ENCODE results near the gene THAP9.
A peak's percentile ranks its signal among the peaks of the same experiment; 100 is the strongest.

The THAP9 gene

GRCh38 chr4:82896755-82897154, 3.8 kb upstream of the THAP9 start:
- no peak overlapping the region for H3K14ac ChIP-seq (ENCODE audit: low read length in 2 of 2)
- H3K4me1 ChIP-seq (ENCODE audit: control insufficient read depth, insufficient read depth, low read depth, low read length) = no peaks in the 10 kb centered on the region
- no peak overlapping the region for H2BK5ac ChIP-seq (ENCODE audit: low read depth, low read length, poor library complexity, severe bottlenecking)
- H4K91ac ChIP-seq (ENCODE audit: low read length) = no peak overlapping the region
- no peaks in the 10 kb centered on the region for H3K9me3 ChIP-seq (ENCODE audit: control insufficient read depth, low read length)
- no peak overlapping the region for H3K23ac ChIP-seq (ENCODE audit: low read length in 2 of 2)
- peak overlapping the region in 1 of 2 experiments; percentile 96 for H3K4me3 ChIP-seq (ENCODE audit: insufficient read depth in 1 of 2, low read depth in 1 of 2, low read length in 2 of 2)
- H3K27me3 ChIP-seq (ENCODE audit: control insufficient read depth in 1 of 2, insufficient read depth in 1 of 2, low read length in 2 of 2) = no peaks in the 10 kb centered on the region
- H3K79me1 ChIP-seq (replicated peaks; ENCODE audit: low read length, poor library complexity, severe bottlenecking) = peaks cover 5% of the 10 kb centered on the region
- H3K4ac ChIP-seq (ENCODE audit: low read depth in 1 of 2, low read length in 2 of 2) = no peak overlapping the region
- no peak overlapping the region for H2BK12ac ChIP-seq (ENCODE audit: low read length in 2 of 2)
- peak overlapping the region; percentile 93 for H3K9ac ChIP-seq (ENCODE audit: low read length)
- no peak overlapping the region for H3K27ac ChIP-seq (ENCODE audit: low read length, poor library complexity, severe bottlenecking)
- H2BK15ac ChIP-seq (ENCODE audit: low read depth, poor library complexity, severe bottlenecking) = no peak overlapping the region
- DNase-seq = no peak
- H2BK120ac ChIP-seq (ENCODE audit: low read depth, low read length) = no peak overlapping the region
- no peak overlapping the region for H4K8ac ChIP-seq (ENCODE audit: low read length)
- H2AFZ ChIP-seq (ENCODE audit: low read depth, low read length) = no peak overlapping the region
- H3K18ac ChIP-seq (ENCODE audit: low read depth in 1 of 2, low read length in 2 of 2) = no peak overlapping the region
- peaks cover 6 to 43% of the 10 kb centered on the region in 2 experiments for H3K36me3 ChIP-seq (ENCODE audit: control insufficient read depth in 1 of 2, insufficient read depth in 2 of 2, low read depth in 1 of 2, low read length in 2 of 2)
- H3K4me2 ChIP-seq (ENCODE audit: low read length, poor library complexity, severe bottlenecking) = no peak overlapping the region
- H2AK5ac ChIP-seq (ENCODE audit: low read length, severe bottlenecking) = no peak overlapping the region
- 98% methylated on average over 1 of the region's 1 CpG for WGBS

GRCh38 chr4:82898322-82899243, 2.0 kb upstream of the THAP9 start:
- Histone ChIP-seq H2BK12ac (ENCODE audit: low read length in 2 of 2) (no peak overlapping the region), H4K8ac (ENCODE audit: low read length) (no peak overlapping the region), H4K91ac (ENCODE audit: low read length) (no peak overlapping the region), H3K79me1 (replicated peaks; ENCODE audit: low read length, poor library complexity, severe bottlenecking) (peaks cover 6% of the 10 kb centered on the region), H3K4me2 (ENCODE audit: low read length, poor library complexity, severe bottlenecking) (peak overlapping the region; percentile 51), H3K9me3 (ENCODE audit: control insufficient read depth, low read length) (no peaks in the 10 kb centered on the region), H2AK5ac (ENCODE audit: low read length, severe bottlenecking) (no peak overlapping the region), H3K9ac (ENCODE audit: low read length) (peak overlapping the region; percentile 93), H3K27me3 (ENCODE audit: control insufficient read depth in 1 of 2, insufficient read depth in 1 of 2, low read length in 2 of 2) (no peaks in the 10 kb centered on the region), H3K4me3 (ENCODE audit: insufficient read depth in 1 of 2, low read depth in 1 of 2, low read length in 2 of 2) (peak overlapping the region in 1 of 2 experiments; percentile 96), H3K4ac (ENCODE audit: low read depth in 1 of 2, low read length in 2 of 2) (no peak overlapping the region), H2AFZ (ENCODE audit: low read depth, low read length) (no peak overlapping the region), H2BK15ac (ENCODE audit: low read depth, poor library complexity, severe bottlenecking) (no peak overlapping the region), H3K36me3 (ENCODE audit: control insufficient read depth in 1 of 2, insufficient read depth in 2 of 2, low read depth in 1 of 2, low read length in 2 of 2) (peaks cover 3 to 35% of the 10 kb centered on the region in 2 experiments), H3K14ac (ENCODE audit: low read length in 2 of 2) (no peak overlapping the region), H2BK120ac (ENCODE audit: low read depth, low read length) (no peak overlapping the region), H2BK5ac (ENCODE audit: low read depth, low read length, poor library complexity, severe bottlenecking) (no peak overlapping the region), H3K23ac (ENCODE audit: low read length in 2 of 2) (no peak overlapping the region), H3K27ac (ENCODE audit: low read length, poor library complexity, severe bottlenecking) (peak overlapping the region; percentile 35), H3K18ac (ENCODE audit: low read depth in 1 of 2, low read length in 2 of 2) (no peak overlapping the region), H3K4me1 (ENCODE audit: control insufficient read depth, insufficient read depth, low read depth, low read length) (no peaks in the 10 kb centered on the region)
- 0% methylated on average over 1 of the region's 7 CpGs for WGBS
- peak; percentile 92 for DNase-seq

- peaks cover 3 to 26% of the 10 kb centered on the region in 2 experiments for H3K36me3 ChIP-seq (ENCODE audit: control insufficient read depth in 1 of 2, insufficient read depth in 2 of 2, low read depth in 1 of 2, low read length in 2 of 2)
- peak; percentile 37 for DNase-seq
- peak overlapping the region; percentile 65 to 96 for H3K4me3 ChIP-seq (ENCODE audit: insufficient read depth in 1 of 2, low read depth in 1 of 2, low read length in 2 of 2)
- peaks cover 6% of the 10 kb centered on the region for H3K79me1 ChIP-seq (replicated peaks; ENCODE audit: low read length, poor library complexity, severe bottlenecking)
- peak overlapping the region; percentile 93 for H3K9ac ChIP-seq (ENCODE audit: low read length)
- H3K14ac ChIP-seq (ENCODE audit: low read length in 2 of 2) = no peak overlapping the region
- peak overlapping the region; percentile 36 for H2BK5ac ChIP-seq (ENCODE audit: low read depth, low read length, poor library complexity, severe bottlenecking)
- no peaks in the 10 kb centered on the region for H3K9me3 ChIP-seq (ENCODE audit: control insufficient read depth, low read length)
- H2BK120ac ChIP-seq (ENCODE audit: low read depth, low read length) = no peak overlapping the region
- H3K23ac ChIP-seq (ENCODE audit: low read length in 2 of 2) = no peak overlapping the region
- peak overlapping the region; percentile 90 for H3K27ac ChIP-seq (ENCODE audit: low read length, poor library complexity, severe bottlenecking)
- peak overlapping the region in 1 of 2 experiments; percentile 45 for H3K18ac ChIP-seq (ENCODE audit: low read depth in 1 of 2, low read length in 2 of 2)
- peak overlapping the region in 1 of 2 experiments; percentile 35 for H3K4ac ChIP-seq (ENCODE audit: low read depth in 1 of 2, low read length in 2 of 2)
- 3% methylated on average over 4 of the region's 4 CpGs for WGBS
- no peaks in the 10 kb centered on the region for H3K27me3 ChIP-seq (ENCODE audit: control insufficient read depth in 1 of 2, insufficient read depth in 1 of 2, low read length in 2 of 2)
- H2AFZ ChIP-seq (ENCODE audit: low read depth, low read length) = no peak overlapping the region
- H2AK5ac ChIP-seq (ENCODE audit: low read length, severe bottlenecking) = no peak overlapping the region
- no peak overlapping the region for H4K8ac ChIP-seq (ENCODE audit: low read length)
- H2BK12ac ChIP-seq (ENCODE audit: low read length in 2 of 2) = no peak overlapping the region
- H4K91ac ChIP-seq (ENCODE audit: low read length) = no peak overlapping the region
- H3K4me2 ChIP-seq (ENCODE audit: low read length, poor library complexity, severe bottlenecking) = peak overlapping the region; percentile 82
- no peaks in the 10 kb centered on the region for H3K4me1 ChIP-seq (ENCODE audit: control insufficient read depth, insufficient read depth, low read depth, low read length)
- no peak overlapping the region for H2BK15ac ChIP-seq (ENCODE audit: low read depth, poor library complexity, severe bottlenecking)
These were observed 1.0 kb upstream of the THAP9 start for GRCh38 chr4:82899374-82900065.

- Histone ChIP-seq H3K9me3 (ENCODE audit: control insufficient read depth, low read length) (no peaks in the 10 kb centered on the region), H2BK12ac (ENCODE audit: low read length in 2 of 2) (no peak overlapping the region), H3K18ac (ENCODE audit: low read depth in 1 of 2, low read length in 2 of 2) (peak overlapping the region; percentile 45 to 74), H2AFZ (ENCODE audit: low read depth, low read length) (peak overlapping the region; percentile 76), H4K91ac (ENCODE audit: low read length) (no peak overlapping the region), H3K4me1 (ENCODE audit: control insufficient read depth, insufficient read depth, low read depth, low read length) (no peaks in the 10 kb centered on the region), H2BK15ac (ENCODE audit: low read depth, poor library complexity, severe bottlenecking) (no peak overlapping the region), H3K14ac (ENCODE audit: low read length in 2 of 2) (no peak overlapping the region), H3K27me3 (ENCODE audit: control insufficient read depth in 1 of 2, insufficient read depth in 1 of 2, low read length in 2 of 2) (no peaks in the 10 kb centered on the region), H3K4me2 (ENCODE audit: low read length, poor library complexity, severe bottlenecking) (peak overlapping the region; percentile 82), H2AK5ac (ENCODE audit: low read length, severe bottlenecking) (no peak overlapping the region), H3K36me3 (ENCODE audit: control insufficient read depth in 1 of 2, insufficient read depth in 2 of 2, low read depth in 1 of 2, low read length in 2 of 2) (peaks cover 3 to 21% of the 10 kb centered on the region in 2 experiments), H2BK5ac (ENCODE audit: low read depth, low read length, poor library complexity, severe bottlenecking) (peak overlapping the region; percentile 36), H3K79me1 (replicated peaks; ENCODE audit: low read length, poor library complexity, severe bottlenecking) (peaks cover 6% of the 10 kb centered on the region), H4K8ac (ENCODE audit: low read length) (no peak overlapping the region), H3K9ac (ENCODE audit: low read length) (peak overlapping the region; percentile 93), H3K4ac (ENCODE audit: low read depth in 1 of 2, low read length in 2 of 2) (peak overlapping the region; percentile 33 to 35), H3K27ac (ENCODE audit: low read length, poor library complexity, severe bottlenecking) (peak overlapping the region; percentile 90), H3K4me3 (ENCODE audit: insufficient read depth in 1 of 2, low read depth in 1 of 2, low read length in 2 of 2) (peak overlapping the region; percentile 65 to 96), H2BK120ac (ENCODE audit: low read depth, low read length) (no peak overlapping the region), H3K23ac (ENCODE audit: low read length in 2 of 2) (no peak overlapping the region)
- DNase-seq = no peak
- 0% methylated on average over 14 of the region's 14 CpGs for WGBS
These were observed 497 bp upstream of the THAP9 start for GRCh38 chr4:82900066-82900410.
